HG02870 (cell line): ENCODE data around the gene RNF166.

Experiments used
- ATAC-seq: cut with Tn5 transposase; IDR thresholded peaks from one replicate; pipeline ENCODE4 v1.9.1; 2021; ENCODE audit warnings: mild to moderate bottlenecking, moderate library complexity; ENCODE audit not compliant: unreplicated experiment

Gene RNF166

DNA sequence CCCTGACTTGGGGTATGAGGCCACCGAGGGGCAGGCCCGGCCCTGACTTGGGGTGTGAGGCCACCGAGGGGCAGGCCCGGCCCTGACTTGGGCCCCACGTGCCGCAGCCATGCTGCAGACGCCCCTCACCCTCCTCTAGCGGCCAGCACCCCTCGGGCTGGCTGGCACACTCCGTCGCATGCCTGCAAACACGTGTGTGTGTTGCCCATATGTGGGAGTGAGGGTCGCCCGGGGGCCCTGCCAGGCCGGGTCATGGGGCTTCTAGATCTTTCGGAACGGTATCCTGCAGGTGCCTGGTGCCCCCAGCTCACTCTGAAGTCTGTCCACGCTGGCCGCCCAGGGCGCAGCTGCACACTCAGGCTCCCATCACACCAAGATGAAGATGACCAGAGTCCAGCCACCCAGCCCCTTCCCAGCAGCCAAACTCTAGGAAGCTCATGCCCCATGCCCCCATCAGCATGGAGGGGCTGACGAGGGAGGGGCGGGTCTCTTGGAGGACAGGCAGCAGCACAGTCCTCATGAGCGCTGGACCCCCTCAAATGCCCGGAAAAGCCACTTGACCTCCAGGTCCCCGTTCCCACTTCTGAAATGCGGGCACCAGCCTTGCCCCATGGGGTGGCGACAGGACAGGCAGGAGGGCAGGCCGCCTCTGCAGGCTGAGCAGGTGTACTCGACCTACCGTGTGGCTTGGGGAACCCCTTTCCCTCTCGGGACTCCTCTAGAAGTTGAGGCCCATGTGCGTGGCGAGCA is 33.9 kb upstream of the RNF166 start:
- no peak for ATAC-seq

DNA sequence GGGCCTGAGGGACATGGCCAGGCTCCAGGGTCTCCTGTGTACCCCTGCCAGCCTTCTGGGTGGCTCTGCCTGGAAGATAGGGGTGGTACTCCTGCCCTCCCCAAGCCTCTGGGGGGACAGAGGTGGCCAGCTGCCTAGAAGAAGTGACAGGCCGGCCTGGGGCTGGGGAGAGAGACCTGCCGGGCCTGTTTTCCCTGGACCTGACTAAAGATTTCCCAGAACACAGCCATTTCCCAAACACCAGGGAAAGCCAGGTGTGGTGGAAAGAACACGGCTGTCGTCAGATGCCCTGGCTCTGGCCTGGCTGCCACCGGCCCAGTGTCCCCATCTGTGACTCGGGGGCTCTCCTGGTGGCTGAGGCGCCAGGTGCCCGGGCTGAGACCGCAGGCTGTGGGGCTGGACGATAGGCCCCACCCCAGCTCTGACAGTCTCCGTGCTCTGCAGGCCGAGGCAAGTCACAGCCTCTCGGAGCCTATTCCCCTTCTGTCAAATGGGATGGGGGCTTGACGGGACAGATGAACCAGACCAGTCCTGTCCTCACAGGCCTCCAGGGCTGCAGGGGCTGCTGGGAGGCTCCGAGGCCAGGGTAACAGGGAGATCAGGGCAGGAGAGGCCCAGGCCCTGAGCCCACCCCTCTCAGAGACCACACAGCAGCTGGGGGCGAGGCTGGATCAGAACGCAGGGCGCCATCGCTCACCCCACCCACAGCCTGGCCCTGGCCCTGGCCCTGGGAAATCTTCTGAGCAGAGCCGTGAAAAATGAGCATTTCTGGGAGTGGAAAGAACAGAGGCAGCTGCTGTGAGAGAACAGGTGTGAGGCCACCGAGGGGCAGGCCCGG is 33.1 kb upstream of the RNF166 start:
- no peak for ATAC-seq

DNA sequence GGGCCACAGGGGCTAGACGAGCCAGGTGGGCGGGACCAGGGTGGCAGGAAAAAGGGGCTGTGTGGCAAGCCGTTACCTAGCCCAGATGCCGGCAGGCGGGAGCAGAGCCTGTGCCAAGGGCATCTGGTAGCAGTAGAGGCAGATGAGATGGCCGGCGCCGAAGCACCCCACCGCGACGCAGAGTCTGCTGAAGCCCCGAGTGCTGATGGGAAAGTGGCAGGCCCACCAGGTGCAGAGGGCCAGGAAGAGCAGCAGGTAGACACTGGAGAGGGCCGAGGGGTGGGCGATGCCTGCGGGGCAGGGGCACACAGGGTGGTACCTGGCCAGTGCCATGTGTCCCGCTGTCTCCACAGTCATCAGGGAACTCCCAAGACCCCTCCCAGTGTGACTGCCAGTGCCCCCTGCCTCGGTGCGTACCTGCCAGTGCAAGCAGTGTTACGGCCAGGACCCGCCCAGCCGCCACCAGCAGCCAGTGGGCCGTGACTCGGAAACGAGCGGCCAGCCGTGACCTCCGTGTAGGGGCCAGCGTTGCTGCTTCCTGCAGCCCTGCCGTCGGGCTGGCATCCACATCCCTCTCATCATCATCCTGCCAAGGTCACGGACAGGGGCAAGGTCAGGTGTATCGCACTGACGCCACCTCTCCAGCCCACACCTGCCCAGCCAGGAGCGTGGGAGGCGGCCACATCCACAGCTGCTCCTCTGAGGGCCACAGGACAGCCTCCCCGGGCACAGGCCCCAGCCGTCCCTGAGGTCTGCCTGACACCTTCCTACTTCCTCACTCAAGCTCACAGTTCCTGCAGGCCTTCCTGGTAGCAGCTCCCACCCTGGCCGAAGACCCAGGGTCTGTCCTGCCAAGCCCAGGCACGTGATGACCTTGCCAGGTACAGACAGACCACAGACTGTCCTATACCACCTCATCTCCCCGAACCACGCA is 32.2 kb upstream of the RNF166 start:
- ATAC-seq = no peak

DNA sequence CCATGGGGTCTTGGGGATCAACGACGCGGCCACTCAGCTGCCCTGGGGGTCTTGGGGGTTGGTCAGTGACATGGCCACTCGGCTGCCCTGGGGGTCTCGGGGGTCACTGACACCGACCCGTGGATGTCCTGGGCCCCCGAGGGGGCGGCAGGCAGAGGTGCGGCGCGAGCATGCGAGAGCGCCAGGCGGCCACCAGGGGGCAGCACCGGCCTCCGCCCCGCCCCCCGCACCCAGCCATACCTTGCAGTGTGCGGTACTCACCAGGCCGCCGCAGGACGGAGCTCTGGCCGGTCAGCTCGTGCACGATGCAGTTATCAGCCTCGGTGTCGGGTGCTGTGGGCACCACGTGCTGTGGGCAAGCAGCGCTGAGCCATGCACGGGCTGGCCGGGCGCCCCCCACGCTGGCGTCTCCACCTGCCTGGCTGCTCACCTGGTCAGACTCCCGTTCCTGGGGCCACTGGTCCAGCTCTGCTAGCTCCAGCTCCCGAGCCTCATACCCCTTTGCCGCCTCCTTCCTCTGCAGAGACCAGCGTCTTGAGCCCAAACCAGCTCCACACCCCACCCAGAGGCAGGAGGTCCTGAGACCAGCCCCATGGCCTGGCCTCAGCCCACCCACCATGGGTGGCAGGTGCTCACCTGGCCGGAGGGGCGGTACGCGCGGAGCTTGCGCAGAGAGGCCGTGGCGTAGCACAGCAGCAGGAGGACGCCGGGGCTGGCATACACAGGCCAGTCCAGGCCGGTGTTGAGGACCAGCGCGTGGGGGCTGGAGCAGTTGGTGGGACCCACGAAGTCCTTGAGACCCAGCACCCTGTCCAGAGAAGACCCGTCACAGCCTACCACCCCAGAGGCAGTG is 31.3 kb upstream of the RNF166 start:
- ATAC-seq = peak; percentile 55

DNA sequence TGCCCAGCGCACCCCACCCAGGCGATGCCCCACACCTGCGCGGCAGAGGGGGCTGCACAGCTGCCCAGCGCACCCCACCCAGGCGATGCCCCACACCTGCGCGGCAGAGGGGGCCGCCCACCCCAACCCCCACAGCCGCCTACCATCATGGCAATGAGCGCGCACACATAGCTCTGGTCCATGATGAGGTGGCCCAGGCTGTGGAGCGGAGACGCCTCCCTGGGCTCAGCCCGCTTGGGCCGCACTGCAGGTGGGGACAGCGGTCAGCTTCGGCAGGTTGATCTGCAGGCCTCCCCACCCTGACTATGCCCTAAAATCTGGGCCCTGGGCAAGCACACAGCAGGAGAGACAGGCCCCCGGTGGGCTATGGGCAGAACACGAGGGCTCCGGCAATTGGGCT is 30.3 kb upstream of the RNF166 start:
- ATAC-seq = no peak

DNA sequence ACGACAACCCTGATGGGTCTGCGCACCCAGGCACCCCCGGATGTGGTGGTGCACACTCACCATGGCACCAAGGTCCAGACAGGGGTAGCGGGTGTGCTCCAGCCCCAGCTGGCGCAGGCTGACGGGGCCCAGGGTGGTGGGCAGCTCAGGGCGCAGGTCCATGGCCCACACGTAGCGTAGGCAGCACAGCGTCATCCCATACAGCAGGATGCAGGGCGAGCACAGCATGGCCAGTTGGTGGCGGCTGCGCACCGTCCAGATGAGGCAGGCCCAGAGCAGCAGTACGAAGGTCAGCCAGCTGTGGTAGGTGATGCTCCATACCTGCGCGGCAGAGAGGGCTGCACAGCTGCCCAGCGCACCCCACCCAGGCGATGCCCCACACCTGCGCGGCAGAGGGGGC is 29.9 kb upstream of the RNF166 start:
- no peak for ATAC-seq

DNA sequence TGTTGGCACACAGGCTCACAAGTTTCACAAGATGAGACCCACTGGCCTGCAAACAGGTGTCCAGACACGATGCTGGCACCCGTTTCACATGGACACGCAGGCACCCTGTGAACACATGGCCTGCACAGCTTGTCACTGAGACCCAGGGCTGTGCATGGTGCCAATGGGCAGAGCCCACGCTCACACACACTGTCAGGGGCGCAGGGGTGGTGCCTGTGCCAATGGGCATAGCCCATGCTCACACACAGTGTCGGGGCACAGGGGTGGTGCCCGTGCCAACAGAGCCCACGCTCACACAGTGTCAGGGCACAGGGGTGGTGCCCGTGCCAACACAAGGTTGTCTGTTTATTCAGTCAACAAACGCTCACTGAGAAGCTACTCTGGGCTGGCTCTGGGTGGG is 29.4 kb upstream of the RNF166 start:
- no peak for ATAC-seq

DNA sequence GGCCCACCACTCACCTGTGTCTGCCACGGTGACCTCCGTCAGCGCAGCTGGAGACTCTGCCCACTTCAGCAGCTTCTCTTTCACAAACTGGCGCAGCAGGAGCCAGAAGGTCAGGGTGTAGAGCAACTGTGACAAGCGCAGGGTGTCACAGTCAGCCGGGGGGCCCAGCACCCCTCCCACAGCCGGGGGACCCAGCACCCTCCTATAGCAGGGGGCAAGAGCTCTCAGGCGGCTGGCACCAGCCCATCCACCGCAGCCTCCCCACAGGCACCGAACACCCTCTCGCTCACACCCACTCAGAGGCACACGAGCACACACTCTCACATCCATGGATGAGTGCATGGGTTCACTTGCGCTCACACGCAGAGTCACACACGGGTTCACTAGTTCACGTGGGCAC is 28.9 kb upstream of the RNF166 start:
- ATAC-seq = no peak

DNA sequence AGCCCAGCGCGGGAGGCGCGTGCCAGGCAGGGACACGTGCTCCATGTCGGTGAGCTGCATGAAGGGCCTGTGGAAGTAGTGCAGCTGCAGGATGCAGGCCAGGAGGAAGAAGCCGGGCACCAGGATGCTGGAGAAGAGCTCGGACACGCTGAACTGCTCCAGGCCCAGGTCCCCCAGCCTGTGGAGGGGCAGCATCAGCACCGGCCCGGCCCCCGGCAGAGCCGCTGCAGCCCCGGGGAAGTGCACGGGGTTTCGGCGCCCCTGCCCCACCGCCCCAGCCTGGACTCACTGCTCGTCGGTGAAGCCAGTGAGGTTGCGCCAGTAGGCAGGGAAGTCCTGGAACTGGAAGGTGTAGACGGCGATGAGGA is 28.1 kb upstream of the RNF166 start:
- ATAC-seq = no peak

DNA sequence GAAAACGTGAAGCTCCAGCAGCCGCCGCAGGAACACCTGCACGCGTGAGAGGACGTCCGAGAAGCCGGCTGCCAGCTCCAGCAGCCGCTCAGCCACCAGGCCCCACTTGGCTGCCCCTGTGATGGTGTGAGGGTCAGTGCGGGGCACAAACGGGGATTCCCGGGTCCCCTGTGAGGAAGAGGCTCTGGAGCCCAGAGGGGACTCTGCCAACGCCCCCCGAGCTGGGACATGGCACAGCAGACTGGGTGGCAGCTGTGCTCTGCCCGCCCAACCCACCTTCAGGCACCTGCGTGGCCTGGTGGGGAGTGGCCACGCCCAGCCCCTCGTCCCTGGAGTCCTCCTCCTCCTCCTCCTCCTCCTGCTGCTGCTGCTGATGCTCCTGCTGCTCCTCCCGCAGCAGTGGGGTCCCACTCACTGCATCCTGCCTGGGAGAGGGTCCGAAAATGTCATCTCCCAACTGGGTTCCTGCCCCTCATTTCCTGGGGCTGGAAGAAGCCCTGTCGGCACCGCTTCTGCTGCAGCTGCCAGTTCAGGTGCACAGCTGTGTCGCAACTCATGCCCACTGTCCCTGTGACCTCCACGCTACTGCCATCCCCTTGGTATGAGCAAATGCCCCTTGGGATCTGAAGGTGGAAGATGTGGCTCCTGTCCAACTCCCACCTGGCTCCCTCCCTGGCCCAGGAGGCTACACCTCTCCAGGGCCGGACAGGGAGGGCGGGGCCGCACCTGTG is 27.6 kb upstream of the RNF166 start:
- no peak for ATAC-seq

DNA sequence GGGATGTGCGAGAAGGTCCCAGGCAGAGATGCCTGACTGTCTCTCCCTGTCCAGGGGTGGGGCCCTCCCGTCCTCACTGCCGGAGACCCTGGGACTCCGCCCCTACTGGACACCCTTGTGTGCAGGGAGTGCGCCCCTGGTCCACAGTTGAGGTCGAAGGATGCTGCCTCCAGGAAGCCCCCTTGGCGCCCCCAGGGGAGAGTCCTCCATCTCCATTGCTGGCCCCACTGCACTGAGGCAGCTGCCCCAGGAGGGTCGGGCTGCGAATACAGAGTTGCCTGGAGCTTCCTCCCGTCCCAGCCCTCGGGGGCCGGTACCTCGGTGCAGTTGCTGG is 26.7 kb upstream of the RNF166 start:
- no peak for ATAC-seq

DNA sequence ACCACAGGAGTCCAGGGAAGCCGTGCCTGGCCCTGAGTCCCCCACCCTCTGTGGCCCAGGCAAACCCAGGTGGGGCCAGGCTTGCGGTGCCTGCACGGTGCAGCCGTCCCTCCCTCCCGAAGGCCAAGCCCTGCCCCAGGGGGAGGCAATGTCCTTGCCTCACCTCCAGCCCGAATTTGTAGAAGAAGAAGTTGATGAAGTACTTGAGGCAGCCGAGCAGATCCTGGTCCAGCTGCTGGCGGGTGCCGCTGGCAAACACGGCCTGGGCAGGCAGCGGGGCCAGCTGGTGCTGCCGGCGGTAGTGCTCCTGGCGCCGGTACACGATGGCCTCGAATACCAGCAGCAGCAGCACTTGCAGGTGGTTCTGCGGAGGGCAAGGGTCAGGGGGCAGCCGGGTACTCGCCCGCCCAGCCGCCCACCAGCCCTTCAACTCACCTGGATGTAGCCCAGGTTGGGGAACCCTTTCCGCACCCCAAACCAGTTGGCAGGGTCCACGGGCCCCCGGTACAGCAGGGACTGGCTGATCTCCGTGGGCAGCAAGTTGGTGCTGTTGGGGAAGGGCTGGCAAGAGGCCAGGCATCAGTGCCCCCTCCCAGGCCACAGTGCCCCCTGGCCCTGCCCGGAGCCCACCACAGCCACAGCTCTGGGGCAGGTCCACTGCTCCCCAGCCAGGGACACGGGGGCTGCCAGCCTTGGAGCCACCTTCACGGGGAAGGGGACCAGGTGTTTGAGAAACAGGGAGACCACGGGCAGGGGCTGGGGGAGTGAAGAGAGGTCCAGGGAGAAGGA is 26.2 kb upstream of the RNF166 start:
- no peak for ATAC-seq

DNA sequence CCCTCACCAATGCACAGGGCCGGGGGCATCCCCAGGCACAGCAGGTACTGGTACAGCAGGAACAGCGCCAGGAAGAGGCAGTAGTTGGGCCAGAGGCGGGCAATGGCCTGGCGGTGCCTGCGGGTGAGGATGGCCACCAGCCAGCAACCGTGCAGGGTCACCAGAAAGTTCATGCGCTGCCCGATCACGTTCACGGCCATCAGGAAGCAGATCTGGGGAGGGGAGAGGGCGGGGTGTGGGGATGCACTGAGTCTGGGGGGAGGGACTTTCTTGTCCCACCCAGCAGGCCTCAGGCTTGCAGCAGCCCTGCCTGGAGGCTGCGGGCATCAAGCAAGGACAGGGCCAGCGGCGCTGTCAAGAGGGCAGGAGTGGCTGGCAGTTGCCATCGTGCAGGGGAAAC is 25.5 kb upstream of the RNF166 start:
- ATAC-seq = no peak

DNA sequence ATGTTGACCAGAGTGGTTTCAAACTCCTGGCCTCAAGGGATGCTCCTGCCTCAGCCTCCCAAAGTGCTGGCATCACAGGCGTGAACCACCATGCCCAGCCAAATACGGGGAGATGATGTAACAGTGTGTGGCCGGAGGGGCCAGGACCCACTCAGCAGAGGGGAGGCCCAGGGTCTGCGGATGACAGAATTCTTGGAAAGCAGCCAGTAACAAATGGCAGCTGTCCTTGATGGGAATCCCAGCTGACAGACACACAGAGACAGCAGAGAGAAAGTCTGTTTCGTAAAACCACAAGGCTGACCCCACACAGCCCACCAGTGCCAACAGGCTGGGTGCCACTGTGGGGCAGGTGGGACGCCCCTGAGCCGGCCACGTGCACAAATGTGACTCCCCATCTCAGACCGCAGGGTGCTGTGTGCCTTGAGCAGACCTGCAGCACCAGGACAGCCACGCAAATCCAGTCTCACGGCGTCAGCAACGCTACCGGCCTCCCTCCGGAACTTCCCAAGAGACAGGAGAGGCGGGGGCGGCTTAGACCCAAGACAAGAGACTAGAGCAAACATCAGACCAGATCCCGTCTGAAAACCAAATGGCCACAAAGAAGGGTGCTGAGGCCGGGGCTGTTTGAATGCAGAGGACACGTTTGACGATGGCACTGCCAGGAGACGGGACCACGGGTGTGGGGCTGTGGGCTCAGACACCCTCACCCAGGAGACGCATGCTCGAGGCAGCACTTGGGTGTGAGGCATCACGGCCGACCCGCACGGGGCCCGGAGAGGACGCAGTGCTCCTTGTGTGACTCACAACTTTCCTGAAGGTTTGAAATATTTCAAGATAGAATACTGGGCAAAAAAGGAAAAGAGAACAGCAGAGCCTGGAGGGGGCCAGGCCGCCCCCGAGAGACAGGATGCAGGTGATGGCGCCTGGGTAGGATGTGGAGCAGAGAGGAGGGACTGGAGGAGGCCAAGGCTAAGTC is 24.7 kb upstream of the RNF166 start:
- no peak for ATAC-seq

DNA sequence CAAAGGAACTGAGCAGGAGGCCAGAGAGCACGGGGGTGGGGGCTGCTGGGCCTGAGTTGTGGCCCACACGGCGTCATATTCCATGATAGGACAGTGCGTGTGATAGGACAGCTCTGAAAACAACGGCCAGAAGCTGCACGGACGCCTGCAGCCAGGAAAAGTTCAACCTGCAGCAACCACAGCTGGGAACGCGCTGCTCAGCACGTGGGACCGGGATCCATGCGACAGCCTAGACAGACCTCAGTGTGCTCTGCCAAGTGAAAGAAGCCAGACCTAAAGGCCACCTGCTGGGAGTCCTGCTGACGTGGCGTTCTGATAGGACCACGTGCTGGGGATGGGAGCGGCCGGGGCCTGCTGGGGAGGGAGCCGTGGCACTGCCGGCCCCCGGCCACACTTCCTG is 21.7 kb upstream of the RNF166 start:
- no peak for ATAC-seq

DNA sequence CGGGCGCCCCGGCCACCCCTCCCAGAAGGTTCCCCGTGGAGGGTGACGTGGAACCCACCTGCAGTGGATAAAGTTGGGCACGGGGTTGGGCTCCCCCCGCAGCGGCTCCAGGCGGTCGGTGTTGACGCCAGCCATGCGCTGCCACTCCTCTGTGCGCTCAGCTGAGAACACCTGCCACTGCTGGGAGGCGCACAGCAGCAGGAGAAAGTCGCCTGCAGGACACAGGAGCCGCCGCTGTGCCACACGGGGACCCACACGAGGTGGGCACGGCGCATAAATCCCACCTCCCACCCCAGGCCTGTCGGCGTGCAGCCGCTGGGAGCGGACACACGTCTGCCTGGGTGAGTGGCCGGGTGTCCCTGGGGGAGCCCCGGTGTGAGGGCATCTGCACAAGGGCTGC is 20.8 kb upstream of the RNF166 start:
- no peak for ATAC-seq

DNA sequence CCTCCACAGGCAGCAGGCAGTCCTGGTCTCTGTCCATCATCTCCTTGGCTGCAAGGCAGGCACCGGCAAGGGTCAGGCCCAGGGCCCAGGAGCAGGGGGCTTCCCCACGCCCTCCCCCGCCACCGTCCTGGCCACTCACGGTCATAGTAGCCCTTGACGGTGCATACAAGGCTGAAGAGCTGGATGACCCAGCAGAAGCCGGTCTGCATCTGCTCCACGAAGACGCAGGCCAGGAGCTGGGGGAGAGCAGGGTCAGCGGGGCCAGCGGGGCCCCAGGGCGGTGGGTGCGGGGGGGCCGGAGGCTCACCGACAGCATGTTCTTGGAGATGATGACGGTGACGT is 20.2 kb upstream of the RNF166 start:
- ATAC-seq = no peak
